ENCODE measurements around the gene NAA80.

Gene NAA80

GRCh38 chr3:50275141-50275995 is 23.8 kb downstream of the NAA80 start:
- TF ChIP-seq ZBTB7A (IDR thresholded peaks at IDR 0.05; ENCODE audit: low read depth) (no peak), FOXM1 (IDR thresholded peaks at IDR 0.05; ENCODE audit: borderline replicate concordance, low read depth) (no peak), TCF12 (IDR thresholded peaks at IDR 0.05; ENCODE audit: low read depth) (no peak), NFIC (IDR thresholded peaks at IDR 0.05) (no peak), RAD21 (IDR thresholded peaks at IDR 0.05; ENCODE audit: low read depth) (no peak), MAX (IDR thresholded peaks at IDR 0.05) (no peak), EGR1 (IDR thresholded peaks at IDR 0.05) (no peak), YY1 (IDR thresholded peaks at IDR 0.05; ENCODE audit: low read depth) (no peak), TAF1 (IDR thresholded peaks at IDR 0.05; ENCODE audit: low read depth) (no peak)
- TF ChIP-seq, protein P1, sequence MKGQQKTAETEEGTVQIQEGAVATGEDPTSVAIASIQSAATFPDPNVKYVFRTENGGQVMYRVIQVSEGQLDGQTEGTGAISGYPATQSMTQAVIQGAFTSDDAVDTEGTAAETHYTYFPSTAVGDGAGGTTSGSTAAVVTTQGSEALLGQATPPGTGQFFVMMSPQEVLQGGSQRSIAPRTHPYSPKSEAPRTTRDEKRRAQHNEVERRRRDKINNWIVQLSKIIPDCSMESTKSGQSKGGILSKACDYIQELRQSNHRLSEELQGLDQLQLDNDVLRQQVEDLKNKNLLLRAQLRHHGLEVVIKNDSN (IDR thresholded peaks at IDR 0.05): no peak
- TF ChIP-seq, protein P2, sequence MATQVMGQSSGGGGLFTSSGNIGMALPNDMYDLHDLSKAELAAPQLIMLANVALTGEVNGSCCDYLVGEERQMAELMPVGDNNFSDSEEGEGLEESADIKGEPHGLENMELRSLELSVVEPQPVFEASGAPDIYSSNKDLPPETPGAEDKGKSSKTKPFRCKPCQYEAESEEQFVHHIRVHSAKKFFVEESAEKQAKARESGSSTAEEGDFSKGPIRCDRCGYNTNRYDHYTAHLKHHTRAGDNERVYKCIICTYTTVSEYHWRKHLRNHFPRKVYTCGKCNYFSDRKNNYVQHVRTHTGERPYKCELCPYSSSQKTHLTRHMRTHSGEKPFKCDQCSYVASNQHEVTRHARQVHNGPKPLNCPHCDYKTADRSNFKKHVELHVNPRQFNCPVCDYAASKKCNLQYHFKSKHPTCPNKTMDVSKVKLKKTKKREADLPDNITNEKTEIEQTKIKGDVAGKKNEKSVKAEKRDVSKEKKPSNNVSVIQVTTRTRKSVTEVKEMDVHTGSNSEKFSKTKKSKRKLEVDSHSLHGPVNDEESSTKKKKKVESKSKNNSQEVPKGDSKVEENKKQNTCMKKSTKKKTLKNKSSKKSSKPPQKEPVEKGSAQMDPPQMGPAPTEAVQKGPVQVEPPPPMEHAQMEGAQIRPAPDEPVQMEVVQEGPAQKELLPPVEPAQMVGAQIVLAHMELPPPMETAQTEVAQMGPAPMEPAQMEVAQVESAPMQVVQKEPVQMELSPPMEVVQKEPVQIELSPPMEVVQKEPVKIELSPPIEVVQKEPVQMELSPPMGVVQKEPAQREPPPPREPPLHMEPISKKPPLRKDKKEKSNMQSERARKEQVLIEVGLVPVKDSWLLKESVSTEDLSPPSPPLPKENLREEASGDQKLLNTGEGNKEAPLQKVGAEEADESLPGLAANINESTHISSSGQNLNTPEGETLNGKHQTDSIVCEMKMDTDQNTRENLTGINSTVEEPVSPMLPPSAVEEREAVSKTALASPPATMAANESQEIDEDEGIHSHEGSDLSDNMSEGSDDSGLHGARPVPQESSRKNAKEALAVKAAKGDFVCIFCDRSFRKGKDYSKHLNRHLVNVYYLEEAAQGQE (IDR thresholded peaks at IDR 0.05; ENCODE audit: low read depth): no peak

GRCh38 chr3:50274371-50275104 is 24.7 kb downstream of the NAA80 start:
- TF ChIP-seq RAD21 (IDR thresholded peaks at IDR 0.05; ENCODE audit: low read depth) (peak; percentile 47), EGR1 (IDR thresholded peaks at IDR 0.05) (0 out of 2 replicates have a peak, but pooled peaks have one; percentile 41), FOXM1 (IDR thresholded peaks at IDR 0.05; ENCODE audit: borderline replicate concordance, low read depth) (no peak)

DNA sequence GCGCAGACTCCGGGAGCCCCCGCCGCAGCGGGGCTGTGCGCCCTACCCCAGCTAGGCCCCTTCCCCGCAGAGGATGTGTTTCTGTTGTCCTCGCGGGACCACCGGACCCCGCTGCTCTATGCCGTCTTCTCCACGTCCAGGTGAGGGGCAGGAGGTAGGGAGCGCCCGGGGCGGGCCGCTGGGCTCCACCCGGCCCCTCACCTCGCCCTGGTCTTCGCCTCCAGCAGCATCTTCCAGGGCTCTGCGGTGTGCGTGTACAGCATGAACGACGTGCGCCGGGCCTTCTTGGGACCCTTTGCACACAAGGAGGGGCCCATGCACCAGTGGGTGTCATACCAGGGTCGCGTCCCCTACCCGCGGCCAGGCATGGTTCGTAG is 25.5 kb downstream of the NAA80 start:
- TF ChIP-seq TAF1 (IDR thresholded peaks at IDR 0.05; ENCODE audit: low read depth) (no peak), CEBPB (IDR thresholded peaks at IDR 0.05) (no peak), CREB1 (IDR thresholded peaks at IDR 0.05; ENCODE audit: low read depth) (no peak), ZBTB7A (IDR thresholded peaks at IDR 0.05; ENCODE audit: low read depth) (no peak), TCF12 (IDR thresholded peaks at IDR 0.05; ENCODE audit: low read depth) (no peak), NFIC (IDR thresholded peaks at IDR 0.05) (no peak), EP300 (IDR thresholded peaks at IDR 0.05; ENCODE audit: borderline replicate concordance) (no peak), YY1 (IDR thresholded peaks at IDR 0.05; ENCODE audit: low read depth) (no peak), TEAD4 (IDR thresholded peaks at IDR 0.05) (no peak), FOXM1 (IDR thresholded peaks at IDR 0.05; ENCODE audit: borderline replicate concordance, low read depth) (no peak), EGR1 (IDR thresholded peaks at IDR 0.05) (no peak), RAD21 (IDR thresholded peaks at IDR 0.05; ENCODE audit: low read depth) (no peak)
- TF ChIP-seq, protein P2 (IDR thresholded peaks at IDR 0.05; ENCODE audit: low read depth): no peak
- TF ChIP-seq, protein P1 (IDR thresholded peaks at IDR 0.05): no peak

- TF ChIP-seq YY1 (IDR thresholded peaks at IDR 0.05; ENCODE audit: low read depth): no peak
- TF ChIP-seq, protein P2 (IDR thresholded peaks at IDR 0.05; ENCODE audit: low read depth): no peak
- peak; percentile 99 for TF ChIP-seq RAD21 (IDR thresholded peaks at IDR 0.05; ENCODE audit: low read depth)
- TF ChIP-seq MAX (IDR thresholded peaks at IDR 0.05): no peak
These were observed 26.1 kb downstream of the NAA80 start for GRCh38 chr3:50272911-50273688.
